SH-SY5Y (cell line): ENCODE results near the gene PMEPA1.

Source experiments
- GATA2 ChIP-seq: IDR thresholded peaks from 2 replicates; pipeline ENCODE4 v1.6.1; 2011; ENCODE audit warnings: mild to moderate bottlenecking, low read depth, low read length
- GATA3 ChIP-seq: IDR thresholded peaks from 2 replicates; pipeline ENCODE4 v1.6.1; 2011; ENCODE audit warnings: low read depth, mild to moderate bottlenecking, low read length, moderate library complexity

- TF ChIP-seq GATA2 (no peak), GATA3 (no peak)
Observed at GRCh38 chr20:57664476-57664875, 45.3 kb downstream of the PMEPA1 start.
